Spleen (tissue), 7 donors: ENCODE data around the gene VANGL2.

ENCODE experiments used
- POLR2A ChIP-seq, 3 donors: fragments of 450-650 bp; IDR thresholded peaks; one replicate each; pipeline ENCODE4 v1.5.1; 2017; ENCODE audit warnings: antibody characterized with exemption in 3 of 3, mild to moderate bottlenecking in 1 of 3
- POLR2AphosphoS5 ChIP-seq, 3 donors: sonication (generic); formaldehyde crosslinking; IDR thresholded peaks; one replicate each; pipeline ENCODE4 v1.5.1; 2017; ENCODE audit warnings: antibody characterized with exemption in 3 of 3
- TF ChIP-seq, protein P1 (sequence below), 11 experiments: fragments of 200-600 bp in 7 of 11; fragments of 450-650 bp in 4 of 11; sonication (generic) in 4 of 11; IDR thresholded peaks in 8 of 11; conservative IDR thresholded peaks in 3 of 11; 1 replicate in 7 of 11; 2 replicates in 4 of 11; pipeline versions ENCODE4 v1.4.0 to v1.8.0; 2016 to 2021; ENCODE audit warnings: antibody characterized with exemption in 11 of 11, inconsistent platforms in 4 of 11, mild to moderate bottlenecking in 1 of 11
- donor health status: DM: no; HTN: no; CAD: no; lungs with moderate emphysema.
- donor health status: DM: no; HTN: no; CAD: no.
- donor health status: DM: no; HTN: no; CAD: no.

DNA sequence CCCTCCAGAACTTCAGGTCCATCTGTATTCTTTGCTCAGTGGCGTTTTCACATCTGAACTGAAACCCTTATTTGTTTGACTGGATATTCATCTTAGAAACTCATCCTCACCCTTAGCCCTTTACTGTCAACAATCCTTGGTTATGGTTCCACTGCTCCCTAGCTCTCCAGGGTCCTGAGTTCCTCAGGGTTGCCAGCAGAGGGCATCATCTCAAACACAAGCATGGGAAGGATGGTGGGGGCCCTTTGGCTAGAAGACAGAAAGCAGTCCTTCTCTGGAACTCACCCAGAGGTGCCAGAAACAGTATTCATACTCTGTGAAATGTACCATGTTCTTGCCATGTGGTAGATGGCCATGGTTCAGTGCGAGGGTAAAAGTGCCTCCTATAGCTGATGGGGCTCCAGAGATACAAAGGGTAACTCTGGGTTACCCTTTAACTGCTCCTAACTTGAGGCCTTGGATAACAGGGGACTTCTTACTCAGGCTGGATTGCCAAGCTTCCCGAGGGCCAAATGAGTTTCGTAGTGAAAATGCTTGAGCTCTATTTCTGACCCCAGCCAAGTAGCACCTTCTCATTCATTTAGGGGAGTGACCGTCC is 45.9 kb upstream of the VANGL2 start:
- TF ChIP-seq, protein P1, sequence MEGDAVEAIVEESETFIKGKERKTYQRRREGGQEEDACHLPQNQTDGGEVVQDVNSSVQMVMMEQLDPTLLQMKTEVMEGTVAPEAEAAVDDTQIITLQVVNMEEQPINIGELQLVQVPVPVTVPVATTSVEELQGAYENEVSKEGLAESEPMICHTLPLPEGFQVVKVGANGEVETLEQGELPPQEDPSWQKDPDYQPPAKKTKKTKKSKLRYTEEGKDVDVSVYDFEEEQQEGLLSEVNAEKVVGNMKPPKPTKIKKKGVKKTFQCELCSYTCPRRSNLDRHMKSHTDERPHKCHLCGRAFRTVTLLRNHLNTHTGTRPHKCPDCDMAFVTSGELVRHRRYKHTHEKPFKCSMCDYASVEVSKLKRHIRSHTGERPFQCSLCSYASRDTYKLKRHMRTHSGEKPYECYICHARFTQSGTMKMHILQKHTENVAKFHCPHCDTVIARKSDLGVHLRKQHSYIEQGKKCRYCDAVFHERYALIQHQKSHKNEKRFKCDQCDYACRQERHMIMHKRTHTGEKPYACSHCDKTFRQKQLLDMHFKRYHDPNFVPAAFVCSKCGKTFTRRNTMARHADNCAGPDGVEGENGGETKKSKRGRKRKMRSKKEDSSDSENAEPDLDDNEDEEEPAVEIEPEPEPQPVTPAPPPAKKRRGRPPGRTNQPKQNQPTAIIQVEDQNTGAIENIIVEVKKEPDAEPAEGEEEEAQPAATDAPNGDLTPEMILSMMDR (IDR thresholded peaks at IDR 0.05 in 8 of 11, conservative IDR thresholded peaks at IDR 0.05 in 3 of 11): peak in 7 of 11 experiments; percentile 10 to 55 (median 34)
- no peak for TF ChIP-seq POLR2A (IDR thresholded peaks at IDR 0.05)
- TF ChIP-seq POLR2AphosphoS5 (IDR thresholded peaks at IDR 0.05): no peak
